Glutamatergic neuron (in vitro differentiated cells): Measurements from ENCODE around the gene SORD. TPM values are rescaled to one million over a fixed set of nuclear protein-coding genes. Genes with fewer than 3 reads are reported as not detected.

Source experiments
- DNase-seq: peaks from one replicate; pipeline ENCODE4 v3.0.0; 2022
- H3K27ac Mint-ChIP-seq: one replicate; pipeline ENCODE4 v1.8.0; 2020; ENCODE audit warnings: mild to moderate bottlenecking, mixed read lengths, inconsistent platforms; ENCODE audit not compliant: unreplicated experiment
- H3K27me3 Mint-ChIP-seq: one replicate; pipeline ENCODE4 v1.8.0; 2020; ENCODE audit warnings: mild to moderate bottlenecking, moderate library complexity, mixed read lengths, inconsistent platforms; ENCODE audit not compliant: unreplicated experiment
- H3K36me3 Mint-ChIP-seq: one replicate; pipeline ENCODE4 v1.8.0; 2020; ENCODE audit warnings: mild to moderate bottlenecking, mixed read lengths, inconsistent platforms; ENCODE audit not compliant: unreplicated experiment
- H3K4me1 Mint-ChIP-seq: one replicate; pipeline ENCODE4 v1.8.0; 2020; ENCODE audit warnings: mild to moderate bottlenecking, low read depth, mixed read lengths, inconsistent platforms; ENCODE audit not compliant: unreplicated experiment
- H3K4me3 Mint-ChIP-seq: one replicate; pipeline ENCODE4 v1.8.0; 2020; ENCODE audit warnings: mild to moderate bottlenecking, mixed read lengths, inconsistent platforms; ENCODE audit not compliant: unreplicated experiment
- H3K9me3 Mint-ChIP-seq: one replicate; pipeline ENCODE4 v1.8.0; 2020; ENCODE audit warnings: mild to moderate bottlenecking, moderate library complexity, mixed read lengths, inconsistent platforms; ENCODE audit not compliant: unreplicated experiment
- total RNA-seq: library from RNA; stranded (reverse); fragmentation: NEBNext Ultra II Directional; extraction: Animal tissue kit (Norgen Biotek cat#: 25700); gene quantifications from one replicate; pipeline ENCODE4 v1.2.1, GENCODE V29; 2021; ENCODE audit not compliant: unreplicated experiment
- TF ChIP-seq, protein P1 (sequence below): fragments of 200-600 bp; sonication (generic); IDR thresholded peaks from one replicate; pipeline ENCODE4 v1.5.0; 2021; ENCODE audit not compliant: partially characterized antibody, unreplicated experiment

Gene SORD
- total RNA-seq, 1 donor from 2014 or later: 29.1 TPM

DNA sequence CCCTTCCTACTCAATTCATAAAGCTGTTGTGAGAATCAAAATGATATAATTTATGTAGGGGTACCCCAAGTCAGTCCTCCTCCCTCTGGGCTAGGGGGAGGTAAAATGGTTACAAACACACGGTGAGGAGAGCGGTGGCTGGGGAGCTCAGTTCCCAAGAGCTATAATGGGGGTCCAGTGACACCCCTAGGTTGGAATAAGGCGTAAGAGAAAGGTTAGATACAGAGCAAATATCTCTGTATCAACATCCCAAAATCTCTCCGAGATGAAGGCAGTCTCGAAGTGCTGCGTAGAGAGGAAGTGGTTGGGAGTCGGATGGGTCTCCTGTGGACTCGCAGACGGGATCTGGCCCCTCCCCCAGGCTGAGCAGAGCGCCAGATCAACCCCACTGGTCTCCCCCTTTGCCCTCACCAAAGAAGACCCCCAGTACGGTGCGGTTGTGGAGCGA lies 89.2 kb downstream of the SORD start:
- TF ChIP-seq, protein P1, sequence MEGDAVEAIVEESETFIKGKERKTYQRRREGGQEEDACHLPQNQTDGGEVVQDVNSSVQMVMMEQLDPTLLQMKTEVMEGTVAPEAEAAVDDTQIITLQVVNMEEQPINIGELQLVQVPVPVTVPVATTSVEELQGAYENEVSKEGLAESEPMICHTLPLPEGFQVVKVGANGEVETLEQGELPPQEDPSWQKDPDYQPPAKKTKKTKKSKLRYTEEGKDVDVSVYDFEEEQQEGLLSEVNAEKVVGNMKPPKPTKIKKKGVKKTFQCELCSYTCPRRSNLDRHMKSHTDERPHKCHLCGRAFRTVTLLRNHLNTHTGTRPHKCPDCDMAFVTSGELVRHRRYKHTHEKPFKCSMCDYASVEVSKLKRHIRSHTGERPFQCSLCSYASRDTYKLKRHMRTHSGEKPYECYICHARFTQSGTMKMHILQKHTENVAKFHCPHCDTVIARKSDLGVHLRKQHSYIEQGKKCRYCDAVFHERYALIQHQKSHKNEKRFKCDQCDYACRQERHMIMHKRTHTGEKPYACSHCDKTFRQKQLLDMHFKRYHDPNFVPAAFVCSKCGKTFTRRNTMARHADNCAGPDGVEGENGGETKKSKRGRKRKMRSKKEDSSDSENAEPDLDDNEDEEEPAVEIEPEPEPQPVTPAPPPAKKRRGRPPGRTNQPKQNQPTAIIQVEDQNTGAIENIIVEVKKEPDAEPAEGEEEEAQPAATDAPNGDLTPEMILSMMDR: no peak
- Mint-ChIP-seq H3K27me3 (peaks cover 45% of the 10 kb centered on the region), H3K4me3 (peak overlapping the region; percentile 57), H3K9me3 (peaks cover 8% of the 10 kb centered on the region), H3K27ac (no peak overlapping the region), H3K36me3 (no peaks in the 10 kb centered on the region), H3K4me1 (no peaks in the 10 kb centered on the region)
- DNase-seq: no peak

DNA sequence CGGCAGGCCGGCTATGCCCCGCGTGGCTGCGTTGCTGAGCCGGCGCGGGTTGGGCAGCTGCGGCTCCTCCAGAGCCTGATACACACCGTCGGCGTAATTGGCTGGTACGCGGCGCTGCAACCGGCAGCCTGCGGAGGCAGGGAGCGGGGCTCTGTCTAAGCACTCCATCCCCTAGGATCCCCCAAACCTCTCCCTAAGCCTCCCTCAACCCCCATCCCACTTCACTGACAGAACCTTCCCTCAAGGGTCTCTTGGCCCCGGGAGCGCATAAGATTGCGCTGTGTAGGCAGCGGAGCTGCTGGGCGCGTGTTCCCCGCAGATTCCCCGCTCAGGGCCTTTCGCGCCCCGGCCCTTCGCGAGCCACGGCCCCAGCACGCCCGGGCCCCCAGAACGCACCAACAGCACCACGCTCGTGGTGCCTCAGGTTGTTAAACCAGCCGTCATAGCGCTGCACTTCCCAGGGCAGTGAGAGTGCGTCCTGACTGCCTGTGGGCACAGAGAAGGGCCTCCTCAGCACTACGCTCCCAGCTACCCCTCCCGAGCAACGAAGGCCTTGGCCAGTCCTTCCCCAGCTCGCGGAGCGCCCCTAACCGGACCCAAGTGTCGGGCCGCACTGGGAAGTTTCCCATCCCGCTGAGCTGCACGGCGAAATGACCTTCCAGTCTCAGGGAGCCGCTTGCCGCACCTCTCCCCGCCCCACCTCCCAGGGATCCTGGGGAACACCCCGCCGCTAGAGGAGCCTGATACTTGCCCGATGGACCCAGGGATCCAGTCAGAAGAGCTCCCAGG lies 89.8 kb downstream of the SORD start:
- H3K4me3 Mint-ChIP-seq: peak overlapping the region; percentile 57

DNA sequence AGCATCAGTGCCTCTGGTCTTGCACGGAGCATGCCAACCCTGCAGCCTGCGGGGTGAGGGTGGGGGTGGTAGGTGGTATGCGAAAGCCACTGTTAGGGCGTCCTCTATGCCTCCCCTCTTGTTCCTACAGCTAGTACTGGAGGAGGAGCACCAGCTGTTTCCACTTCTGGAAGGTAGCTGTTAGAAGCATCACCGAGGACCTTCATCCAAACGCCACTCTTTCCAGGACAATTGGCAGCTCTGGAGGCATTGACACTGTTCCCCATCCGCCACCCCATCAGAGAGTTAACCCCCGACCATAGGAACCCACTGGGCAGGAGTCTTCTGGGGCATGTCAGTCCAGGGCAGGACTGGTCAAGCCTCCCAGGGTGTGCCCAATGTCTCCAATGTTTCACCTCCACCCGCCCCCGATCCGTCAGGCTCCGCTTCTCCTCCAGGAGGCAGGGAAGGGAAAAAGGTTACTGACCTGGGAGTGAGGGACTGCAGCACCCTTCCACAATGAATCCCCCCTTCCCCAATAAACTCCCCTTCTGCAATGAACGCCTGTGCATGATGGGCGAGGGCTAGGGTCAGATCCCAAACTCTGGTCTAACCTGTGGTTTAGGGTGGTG lies 90.5 kb downstream of the SORD start:
- Mint-ChIP-seq H3K4me3 (peak overlapping the region; percentile 23), H3K27me3 (peaks cover 55% of the 10 kb centered on the region), H3K27ac (no peak overlapping the region), H3K4me1 (no peaks in the 10 kb centered on the region), H3K9me3 (peaks cover 10% of the 10 kb centered on the region), H3K36me3 (no peaks in the 10 kb centered on the region)
- TF ChIP-seq, protein P1: no peak
- no peak for DNase-seq

More for the DNA sequence above, 89.8 kb downstream of the SORD start:
- peaks cover 52% of the 10 kb centered on the region for H3K27me3 Mint-ChIP-seq
- H3K4me1 Mint-ChIP-seq: no peaks in the 10 kb centered on the region
- peaks cover 8% of the 10 kb centered on the region for H3K9me3 Mint-ChIP-seq
- no peak overlapping the region for H3K27ac Mint-ChIP-seq
- TF ChIP-seq, protein P1: no peak
- DNase-seq: peak; percentile 49
- H3K36me3 Mint-ChIP-seq: no peaks in the 10 kb centered on the region

DNA sequence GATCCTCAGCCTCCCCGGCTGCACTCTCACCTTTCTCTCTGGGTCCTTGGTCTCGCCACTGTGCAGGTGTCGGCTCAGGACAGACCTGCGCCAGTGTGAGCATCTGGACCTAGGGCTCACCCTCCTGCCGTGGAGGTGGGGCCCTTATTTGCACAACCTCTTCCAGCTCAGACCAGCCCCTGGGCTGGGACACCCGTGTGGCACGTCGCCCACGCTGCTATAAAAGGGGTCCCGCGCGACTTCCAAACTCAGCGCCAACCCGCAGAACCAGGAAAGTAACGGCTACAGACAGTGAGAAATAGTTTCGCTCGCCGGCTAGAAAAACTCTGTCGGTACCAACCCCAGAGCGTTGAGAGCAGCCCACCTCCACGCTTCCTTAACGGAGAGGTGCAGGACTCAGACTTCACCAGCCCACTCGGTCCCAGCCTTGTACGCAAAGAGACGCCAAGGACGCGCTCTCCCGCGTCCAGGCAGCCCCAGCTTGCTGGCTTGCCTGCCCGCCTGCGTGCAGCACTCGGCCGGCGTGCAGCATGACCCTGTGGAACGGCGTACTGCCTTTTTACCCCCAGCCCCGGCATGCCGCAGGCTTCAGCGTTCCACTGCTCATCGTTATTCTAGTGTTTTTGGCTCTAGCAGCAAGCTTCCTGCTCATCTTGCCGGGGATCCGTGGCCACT lies 91.2 kb downstream of the SORD start, which contains the start of the genes DUOX2 and DUOXA2:
TSS of gene DUOX2 (minus strand) at position 97 of the 675 bp plus-strand sequence. CDS start 761 bp downstream, outside the sequence.
TSS of gene DUOXA2 (plus strand) at position 251 of the 675 bp plus-strand sequence. CDS start at position 531, 280 bp downstream.
- no peaks in the 10 kb centered on the region for H3K36me3 Mint-ChIP-seq
- DNase-seq: peak; percentile 48
- H3K4me1 Mint-ChIP-seq: no peaks in the 10 kb centered on the region
- TF ChIP-seq, protein P1: no peak
- H3K4me3 Mint-ChIP-seq: peak within 1 kb of the TSS; percentile 23
- H3K27me3 Mint-ChIP-seq: peaks cover 55% of the 10 kb centered on the region
- no peak within 1 kb of the TSS for H3K27ac Mint-ChIP-seq
- peaks cover 10% of the 10 kb centered on the region for H3K9me3 Mint-ChIP-seq
